C4-2B (cell line): ENCODE data around the gene NTRK2.

Experiments used
- CTCF ChIP-seq: fragments of 450-650 bp; conservative IDR thresholded peaks from 2 replicates; pipeline ENCODE4 v1.5.1; 2017; ENCODE audit warnings: mild to moderate bottlenecking
- ZFX ChIP-seq: fragments of 450-650 bp; IDR thresholded peaks from 2 replicates; pipeline ENCODE4 v1.6.1; 2017

GRCh38 chr9:84999788-85000187, 330.3 kb downstream of the NTRK2 start:
- TF ChIP-seq ZFX: no peak
- TF ChIP-seq CTCF: no peak
